NCI-H69 (cell line): ENCODE data around the gene NSD2.

ENCODE experiments used
- DNase-seq: peaks from one replicate; lab custom pipeline; 2025; lab: John Stamatoyannopoulos, UW

The NSD2 gene

DNA sequence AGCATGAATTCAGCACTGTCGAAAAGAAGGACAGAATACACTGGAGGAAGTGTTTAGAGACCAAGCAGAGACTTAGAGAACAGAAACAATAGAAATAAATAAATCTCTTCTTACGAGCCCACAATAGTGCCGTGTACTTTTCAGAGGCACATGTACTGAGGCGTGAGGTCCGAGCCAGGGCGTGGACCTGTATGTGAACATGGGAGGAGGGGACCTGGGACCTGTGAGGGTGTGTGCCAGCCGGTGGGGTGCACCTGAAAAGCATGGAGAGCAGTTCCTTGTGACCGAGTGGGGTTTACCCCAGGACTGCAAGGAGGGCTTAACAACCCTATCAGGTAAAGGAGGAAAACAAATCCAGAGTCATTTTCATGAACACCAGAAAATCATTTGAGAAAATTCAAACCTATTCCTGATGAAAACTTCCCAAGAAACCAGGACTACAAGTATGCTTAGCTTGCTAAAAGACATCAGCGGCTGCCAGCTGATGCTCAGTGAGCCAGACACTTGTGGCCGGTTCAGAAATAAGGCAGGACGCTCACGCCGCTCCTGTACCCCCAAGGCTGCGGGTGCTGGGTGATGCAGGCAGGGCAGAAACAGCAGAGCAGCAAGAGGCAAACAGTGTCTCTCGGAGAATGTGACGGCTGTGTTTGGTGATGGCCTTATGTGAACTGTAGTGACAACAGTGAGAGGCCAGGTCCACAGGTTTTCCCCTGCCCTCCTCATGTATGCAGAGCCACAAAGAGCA is 100.4 kb downstream of the NSD2 start:
- DNase-seq: no peak

DNA sequence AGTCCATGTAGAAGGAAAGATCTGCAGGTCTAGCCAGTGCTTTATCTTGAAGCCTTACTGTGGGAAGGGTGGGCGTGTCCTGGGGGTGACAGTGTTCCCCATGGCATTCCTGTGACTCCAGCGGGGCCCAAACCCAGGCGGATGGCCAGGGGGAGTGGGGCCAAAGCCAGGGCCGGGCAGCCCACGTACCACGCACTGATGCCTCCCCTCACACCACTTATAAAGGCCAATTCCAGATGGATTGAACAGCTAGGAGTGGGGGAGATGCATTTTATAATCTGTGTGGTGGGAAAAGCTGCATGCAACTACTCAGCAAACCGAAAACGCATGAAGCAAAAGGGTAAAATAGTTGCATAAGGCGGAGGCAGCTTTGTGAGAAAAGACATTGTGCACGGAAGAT is 101.2 kb downstream of the NSD2 start:
- DNase-seq: no peak

DNA sequence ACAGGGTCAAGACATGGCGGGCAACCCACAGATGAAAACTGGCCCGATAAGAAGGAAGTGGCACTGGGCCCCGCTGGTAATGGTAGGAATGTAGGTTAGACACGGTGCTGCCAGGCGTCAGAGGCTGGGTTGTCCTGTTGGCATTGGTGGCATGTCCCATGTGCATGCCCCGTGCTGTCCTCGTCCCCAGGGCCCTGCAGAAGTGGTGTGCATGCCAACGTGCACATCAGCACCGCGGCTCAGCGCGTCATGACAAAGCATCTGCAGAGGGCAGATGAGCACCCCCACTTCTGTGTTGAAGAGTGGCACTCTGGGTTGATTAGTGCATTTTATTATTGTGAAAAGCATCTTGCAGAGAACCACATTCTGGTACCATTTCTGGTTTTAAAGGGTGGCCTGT is 102.0 kb downstream of the NSD2 start:
- DNase-seq: no peak

DNA sequence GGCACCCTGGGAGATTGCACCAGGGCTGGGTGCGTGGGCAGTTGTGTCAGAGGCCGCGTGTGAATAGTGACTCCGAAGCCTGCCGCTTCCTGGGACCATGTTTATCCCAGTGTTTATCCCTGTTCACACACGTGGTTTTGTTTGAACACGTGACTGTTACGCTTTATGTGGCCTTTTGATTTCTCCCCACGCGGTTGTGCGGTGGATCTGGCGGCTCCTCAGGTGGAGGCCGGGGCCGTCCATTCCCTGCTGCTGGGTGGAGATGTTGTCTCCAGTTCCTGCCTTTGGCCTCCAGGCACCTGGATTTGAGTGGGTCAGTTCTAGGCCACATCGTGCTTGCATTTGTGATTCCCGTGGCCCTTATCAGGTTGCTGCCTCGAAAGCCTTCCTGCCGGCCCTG is 102.5 kb downstream of the NSD2 start:
- no peak for DNase-seq

DNA sequence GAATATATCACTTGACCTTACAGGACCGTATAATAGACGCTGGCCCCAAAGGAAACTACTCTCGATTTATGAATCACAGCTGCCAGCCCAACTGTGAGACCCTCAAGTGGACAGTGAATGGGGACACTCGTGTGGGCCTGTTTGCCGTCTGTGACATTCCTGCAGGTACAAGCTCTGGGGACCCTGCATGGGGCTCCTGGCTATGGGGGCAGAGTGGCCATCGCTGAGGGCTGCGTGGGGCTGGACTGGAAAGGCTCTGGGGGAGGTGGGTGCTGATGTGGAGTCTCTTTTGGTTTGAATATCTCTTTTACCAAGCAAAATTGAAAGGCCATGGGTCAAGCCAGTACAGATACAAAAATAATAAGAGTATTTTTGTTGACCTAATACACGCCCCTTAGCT is 103.6 kb downstream of the NSD2 start:
- DNase-seq: no peak

DNA sequence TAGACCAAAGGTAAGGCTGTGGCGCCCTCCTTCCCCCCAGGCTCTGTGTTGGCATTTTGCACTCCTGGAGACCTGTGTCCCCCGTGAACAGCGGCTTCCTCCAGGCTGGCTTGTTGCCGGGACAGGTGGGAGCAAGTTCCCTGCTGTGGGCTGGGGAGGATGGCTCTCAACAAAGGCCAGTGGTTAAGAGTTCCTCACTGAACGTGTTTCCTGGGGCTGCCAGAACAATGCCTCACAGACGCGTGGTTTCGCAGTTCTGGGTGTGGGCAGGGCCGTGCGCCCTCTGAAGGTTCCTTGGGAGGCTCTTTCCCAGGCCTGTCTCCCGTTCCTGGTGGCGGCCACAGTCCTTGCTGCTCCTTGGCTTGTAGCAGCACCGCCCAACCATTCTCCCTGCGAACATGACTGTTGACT is 104.2 kb downstream of the NSD2 start:
- DNase-seq: no peak

DNA sequence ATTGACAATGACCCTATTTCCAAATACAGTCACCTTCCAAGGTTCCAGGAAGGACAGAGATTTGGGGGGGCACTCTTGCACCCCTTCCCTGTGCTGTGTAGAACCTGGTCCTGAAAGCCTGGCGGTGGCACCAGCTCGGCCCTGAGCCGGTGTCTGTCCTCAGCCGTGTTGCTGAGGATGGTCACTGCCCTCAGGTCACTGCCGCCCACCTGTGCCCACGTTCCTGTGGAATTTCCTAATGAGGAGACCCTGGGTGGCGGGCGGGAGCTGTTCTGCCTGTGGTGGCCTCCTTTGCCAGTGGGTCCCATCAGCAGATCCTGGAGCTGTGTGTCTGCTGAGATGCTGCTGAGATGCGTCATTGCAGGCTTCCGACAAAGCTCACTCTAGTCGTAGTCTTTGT is 104.7 kb downstream of the NSD2 start:
- DNase-seq: no peak

DNA sequence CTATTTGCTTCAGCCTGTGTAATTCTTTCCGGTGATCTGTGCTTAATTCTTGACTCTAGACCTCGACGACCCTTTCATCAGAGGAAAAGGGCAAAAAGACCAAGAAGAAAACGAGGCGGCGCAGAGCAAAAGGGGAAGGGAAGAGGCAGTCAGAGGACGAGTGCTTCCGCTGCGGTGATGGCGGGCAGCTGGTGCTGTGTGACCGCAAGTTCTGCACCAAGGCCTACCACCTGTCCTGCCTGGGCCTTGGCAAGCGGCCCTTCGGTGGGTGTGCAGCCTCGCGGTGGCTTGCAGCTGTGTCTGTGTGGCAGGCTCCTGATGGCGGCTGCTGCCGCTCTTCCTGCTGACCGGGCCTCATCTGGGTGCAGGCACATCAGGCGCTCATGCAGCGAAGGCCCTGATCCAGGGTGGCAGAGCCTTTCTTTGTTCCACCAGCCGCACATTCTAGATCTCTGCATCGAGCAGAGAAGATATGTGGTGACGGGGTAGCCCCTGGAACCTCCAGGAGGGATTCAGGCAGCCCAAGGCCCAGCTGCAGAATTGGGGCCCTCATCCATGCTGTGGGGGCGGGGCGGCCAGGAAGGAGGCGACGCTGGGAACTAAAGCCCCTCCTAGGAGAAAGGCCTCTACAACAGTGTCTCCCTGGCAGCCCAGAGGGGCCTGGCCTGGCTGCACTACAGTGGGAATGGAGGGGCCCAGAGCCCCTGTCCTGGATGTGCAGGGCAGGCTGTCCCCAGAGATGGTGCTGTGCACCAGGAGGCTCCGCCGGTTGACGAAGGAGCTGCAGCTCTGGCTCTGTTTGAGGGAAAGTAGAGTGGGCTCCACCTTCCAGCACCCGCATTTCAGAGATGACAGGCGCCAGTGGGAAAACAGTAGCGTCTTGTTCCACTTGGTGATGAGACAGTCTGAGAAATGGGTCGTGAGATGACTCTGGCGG is 105.5 kb downstream of the NSD2 start:
- DNase-seq: no peak

DNA sequence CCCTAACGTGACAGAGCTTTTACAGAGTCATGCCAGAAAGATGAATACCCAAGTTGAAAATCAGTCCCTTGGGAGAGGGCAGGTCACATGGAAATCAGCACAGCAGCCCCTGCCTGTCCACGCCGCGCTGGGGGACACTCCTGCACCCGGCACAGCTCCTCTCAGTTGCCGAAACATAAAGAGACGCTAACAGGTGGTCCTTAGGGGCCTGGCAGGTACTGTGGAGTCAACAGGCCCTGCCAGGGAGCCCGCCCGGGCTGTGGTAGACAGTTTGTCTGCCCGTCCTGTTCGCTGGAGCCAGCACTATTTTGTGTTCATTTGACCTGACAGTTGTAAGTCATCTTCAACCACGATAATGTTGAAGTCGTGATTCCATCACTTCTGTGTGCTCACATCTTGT is 107.0 kb downstream of the NSD2 start:
- no peak for DNase-seq

DNA sequence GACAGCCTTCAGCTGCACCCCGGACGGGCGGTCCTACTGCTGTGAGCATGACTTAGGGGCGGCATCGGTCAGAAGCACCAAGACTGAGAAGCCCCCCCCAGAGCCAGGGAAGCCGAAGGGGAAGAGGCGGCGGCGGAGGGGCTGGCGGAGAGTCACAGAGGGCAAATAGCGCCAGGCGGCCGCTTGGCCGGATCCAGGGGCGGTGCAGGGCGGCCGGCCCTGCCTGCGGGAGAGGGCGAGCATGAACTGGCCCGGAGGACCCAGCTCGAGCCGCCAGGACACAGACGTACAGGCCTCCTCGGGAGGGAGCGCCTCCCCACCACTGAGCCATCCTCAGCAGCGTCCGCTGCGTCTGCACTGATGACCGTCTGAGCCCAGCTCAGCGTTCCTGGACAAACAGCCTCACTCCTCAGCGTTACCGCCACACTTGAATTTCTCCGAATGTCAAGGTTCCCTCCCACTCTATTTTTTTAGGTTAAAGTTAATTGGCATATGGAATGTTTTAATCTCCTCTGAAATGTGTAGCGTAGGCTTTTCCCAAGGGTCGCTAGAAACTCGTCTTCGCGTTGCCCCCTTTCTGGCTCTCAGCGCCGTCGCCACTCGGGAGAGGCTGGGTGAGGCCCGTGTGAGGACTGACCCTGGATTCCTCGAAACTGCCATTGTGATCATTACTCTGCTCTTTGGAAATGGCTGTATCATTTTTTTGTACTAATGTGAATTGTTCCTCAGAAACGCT is 107.7 kb downstream of the NSD2 start:
- DNase-seq: no peak

DNA sequence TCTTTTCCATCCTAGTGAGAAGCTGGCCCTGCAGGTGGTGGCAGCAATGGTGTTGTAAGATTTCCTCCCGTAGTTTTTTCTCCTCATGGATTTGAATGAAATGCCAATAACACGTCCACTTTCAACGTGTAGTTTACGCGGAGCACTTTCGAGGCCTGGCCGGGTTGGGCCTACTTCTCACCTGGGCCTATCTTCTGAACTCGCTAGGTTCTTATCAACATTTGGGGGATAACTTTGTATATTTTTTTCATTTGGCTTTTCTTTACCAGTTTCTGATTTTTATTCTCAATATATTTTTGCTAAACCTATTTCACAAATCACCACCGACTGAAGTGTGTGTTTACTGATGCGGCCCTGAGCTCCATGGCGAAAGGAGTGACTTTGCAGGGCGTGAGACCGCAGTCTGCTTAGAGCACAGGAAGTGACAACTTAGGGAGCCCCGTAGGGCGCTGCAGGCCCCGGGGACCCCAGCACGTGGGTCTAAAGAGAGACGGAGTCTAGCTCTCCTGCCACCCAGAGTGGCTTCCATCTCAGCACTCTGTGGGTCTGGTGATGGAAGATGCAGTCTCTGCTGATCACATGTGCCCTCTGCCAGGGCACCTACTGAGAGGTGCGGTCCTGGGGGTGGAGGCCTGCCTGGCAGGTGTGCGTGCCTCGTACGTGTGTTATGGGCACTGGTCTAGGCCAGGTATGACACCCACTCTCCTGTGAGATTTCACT is 108.4 kb downstream of the NSD2 start:
- DNase-seq: no peak

DNA sequence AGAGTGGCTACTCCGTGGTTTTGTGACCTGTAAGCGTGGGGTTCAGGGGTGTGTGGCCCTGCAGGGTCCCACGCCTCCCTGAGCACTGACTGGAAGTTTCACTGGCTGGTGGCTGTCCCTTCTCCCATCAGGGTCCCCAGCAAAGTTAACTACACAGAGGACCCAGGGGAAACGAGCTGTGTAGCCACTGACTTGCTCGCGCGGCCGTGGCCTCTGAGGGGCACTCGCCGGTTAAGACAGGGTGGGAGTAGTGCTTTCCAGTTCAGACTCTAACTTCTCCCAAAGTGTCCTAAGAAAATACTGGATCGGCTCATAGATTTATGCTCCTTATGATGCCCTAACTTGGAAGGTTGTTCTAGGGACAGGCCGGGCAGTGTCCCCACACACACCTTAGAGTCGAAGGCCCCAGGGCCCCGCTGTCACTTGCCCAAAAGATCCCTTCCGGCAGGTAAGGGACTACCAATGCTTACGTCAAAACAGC is 109.4 kb downstream of the NSD2 start:
- DNase-seq: no peak

DNA sequence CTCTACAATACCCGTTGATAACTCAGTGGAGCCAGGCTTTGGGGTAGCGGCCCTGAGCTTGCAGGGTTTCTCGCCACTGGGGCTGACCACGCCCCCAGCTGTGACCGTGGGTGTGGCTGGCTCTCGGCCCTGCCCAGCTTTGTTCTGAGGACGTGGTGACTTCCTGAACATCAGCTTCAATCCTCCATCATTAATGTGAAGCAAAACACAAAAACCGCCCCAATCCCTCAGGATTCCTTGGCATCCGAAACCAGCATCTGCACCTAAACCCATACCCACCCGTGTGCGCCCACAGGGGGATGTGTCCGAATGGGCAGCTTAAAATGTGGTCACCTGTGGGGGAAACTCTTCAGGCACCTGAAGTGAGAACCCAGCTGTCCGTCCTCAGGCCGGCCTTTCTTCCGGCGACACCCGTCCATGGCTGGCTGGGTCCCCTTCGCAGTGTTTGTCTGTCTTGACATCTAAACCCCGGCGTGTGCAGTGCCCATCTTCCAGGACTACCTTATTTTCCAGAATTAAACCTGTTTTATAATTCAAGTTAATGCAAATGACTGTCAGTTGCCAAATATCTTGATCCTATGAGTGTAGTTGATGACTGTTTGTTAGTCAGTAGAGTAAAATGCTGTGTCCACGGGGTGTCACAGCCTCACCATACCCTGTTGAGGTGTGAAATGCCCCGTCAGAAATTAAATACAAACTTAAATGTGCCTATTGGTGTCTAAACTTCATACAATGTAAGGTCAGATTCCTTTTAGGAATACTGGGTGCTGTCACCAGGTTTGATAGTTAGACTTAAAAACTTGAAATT is 110.3 kb downstream of the NSD2 start:
- peak; percentile 3 for DNase-seq

DNA sequence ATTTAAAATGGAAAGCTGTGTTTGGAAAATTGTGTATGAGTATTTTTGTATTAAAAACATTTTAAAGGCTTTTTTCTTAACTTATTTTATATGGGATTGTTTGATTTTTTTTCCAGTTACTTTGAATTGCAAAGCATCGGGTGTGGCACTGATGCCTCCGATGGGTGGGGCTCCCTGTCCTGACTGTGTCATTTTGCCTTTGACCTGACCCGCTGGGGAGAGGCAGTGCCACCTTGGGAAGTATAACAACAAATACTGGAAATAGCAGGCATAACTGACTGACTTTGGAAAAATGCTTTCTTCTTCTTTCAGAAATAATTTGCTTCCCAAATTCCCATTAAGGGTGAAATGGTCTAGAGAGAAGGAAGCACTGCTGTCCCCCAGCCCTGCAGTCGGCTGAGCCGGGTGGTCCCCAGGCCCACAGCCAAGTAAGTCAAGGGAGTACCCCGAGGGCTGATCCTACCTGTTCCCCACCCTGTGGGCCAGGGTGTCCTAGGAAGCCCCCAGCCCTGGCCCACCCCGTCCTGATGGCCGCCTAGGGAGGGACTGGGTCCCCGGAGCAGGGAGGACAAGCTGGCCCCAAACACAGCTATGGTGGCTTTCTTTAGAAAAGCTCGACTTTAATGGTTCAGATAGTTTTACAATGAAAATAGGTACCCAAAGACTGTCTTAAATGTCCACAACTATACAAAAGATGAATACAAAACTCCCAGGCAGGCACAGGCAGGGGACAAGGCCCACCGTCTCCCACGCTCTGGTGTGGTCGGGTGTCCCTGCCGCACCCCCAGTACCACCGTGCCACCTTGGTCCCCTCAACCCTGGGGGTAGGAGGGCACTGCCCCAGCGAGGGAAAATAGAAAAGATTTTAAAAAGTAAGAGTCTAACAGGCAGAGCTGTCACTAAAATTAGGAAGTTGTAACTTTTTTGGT is 111.2 kb downstream of the NSD2 start:
- DNase-seq: no peak

DNA sequence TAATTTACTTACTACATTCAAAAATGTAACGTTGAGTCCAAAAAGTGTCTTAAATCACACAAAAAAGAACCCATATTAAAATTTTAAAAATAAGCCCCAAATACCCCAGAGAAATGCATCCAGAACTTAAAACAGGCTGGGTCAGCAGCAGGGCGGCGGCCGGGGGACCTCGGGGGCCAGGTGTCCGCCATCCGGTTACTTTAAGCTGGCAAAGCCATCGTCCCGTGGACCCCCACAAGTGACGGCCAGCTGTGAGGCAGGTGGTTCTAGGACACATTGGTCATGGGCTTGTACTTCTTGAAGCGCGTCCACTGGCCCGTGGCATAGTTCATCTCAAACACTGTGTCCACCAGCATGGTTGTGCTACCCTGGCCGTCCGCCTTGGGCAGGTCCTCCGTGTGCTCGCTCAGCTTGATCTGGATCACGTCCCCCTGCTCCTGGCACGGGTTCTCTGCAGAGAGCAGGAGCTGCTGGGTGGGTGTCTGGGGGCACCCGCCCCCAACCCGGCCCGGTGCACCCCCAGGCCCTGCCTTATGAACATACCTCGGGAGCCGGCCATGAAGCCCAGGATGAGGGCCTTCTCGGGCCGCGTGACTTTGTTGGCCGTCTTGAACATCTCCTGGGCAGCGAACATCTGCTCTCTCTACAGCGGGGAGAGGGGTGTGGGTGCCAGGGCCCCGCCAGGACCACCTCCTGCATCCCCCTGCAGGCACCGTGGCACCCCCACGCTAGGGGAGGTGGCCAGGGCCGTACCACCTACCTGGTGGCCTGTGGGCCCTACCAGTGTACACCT is 112.1 kb downstream of the NSD2 start:
- no peak for DNase-seq

DNA sequence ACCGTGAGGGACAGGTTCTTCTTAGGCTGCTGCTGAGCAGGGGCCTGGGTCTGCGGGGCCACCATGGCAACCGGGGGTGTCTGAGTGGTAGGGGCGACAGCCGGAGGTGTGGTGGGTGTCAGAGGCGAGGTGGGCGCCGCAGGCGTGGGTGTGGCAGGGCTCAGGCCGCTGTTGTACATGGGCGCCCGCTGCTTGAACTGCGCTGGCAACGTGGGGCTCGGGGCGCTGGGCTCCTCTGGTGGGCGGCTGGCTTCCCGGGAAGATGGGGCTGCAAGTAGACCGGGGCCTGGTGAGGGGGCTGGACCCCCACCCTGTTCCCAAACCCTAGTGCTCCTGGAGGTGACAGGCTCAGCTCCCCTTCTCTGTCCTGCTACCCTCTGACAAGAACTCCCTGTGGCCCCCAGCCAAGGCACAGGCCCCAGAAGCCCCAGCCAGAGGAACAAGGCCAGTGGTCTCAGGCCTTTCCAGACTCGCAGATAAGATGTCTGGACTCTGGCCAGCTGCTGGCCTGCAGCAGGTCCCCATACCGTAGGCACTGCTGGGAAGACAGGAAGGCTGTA is 112.7 kb downstream of the NSD2 start:
- no peak for DNase-seq

DNA sequence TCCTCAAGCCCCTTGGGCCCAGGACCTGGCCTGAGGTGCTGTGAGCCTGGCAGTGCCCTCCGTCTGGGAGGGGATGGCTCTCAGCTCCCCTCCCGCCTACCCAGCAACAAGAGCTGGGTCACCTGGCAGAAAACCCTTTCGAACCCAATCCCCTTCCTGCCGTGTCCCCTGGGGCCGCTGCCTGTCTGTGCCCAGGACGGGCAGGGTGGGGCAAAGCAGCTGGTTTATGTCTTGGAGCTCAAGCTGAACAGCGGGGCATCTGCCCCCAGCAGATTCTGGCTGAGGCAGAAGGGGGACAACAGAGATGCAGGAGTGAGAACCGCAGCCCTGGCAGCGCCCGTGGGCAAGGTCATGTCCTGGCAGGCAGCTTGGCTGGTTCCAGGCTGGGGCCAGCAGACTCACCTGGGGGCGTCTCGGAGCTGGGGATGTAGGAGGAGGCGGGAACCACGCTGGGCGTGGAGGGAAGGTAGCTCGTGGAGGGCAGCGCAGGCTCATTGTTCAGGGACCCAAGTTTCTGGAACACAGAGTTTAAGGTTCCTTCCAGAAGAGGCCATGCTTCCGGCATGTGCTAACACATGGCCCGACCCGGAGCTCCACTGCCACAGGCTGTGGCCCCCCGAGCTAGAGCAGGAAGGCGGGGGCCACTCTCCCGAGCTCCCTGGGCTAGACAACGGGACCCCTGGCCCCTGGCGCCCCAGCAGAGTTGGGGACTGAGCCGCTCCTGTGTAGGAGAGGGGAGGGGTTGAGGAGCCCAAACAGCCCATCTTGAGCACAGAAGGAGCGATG is 113.4 kb downstream of the NSD2 start:
- peak; percentile 27 for DNase-seq

DNA sequence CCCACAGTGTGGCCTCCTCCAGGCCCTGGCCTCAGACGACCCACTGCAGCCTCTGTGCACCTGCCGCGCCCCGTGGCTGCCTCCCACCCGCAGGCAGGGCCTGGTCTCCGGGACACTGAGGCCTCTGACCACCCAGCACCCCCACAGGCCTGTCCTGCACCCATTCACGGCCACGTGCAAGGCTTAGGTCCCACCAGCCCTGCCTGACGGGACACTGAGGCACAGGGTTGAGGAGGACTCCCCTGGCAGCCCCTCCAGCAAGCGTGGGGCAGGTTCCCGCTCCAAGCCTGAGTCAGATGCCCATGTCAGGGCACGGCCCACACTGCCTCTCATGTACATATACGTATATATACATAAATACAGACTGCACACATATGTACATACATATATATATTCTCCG is 114.1 kb downstream of the NSD2 start:
- no peak for DNase-seq
